DMS153 treated with DMSO at 0.1 percent for 48 hours (cell line): ENCODE measurements around the gene KRTAP13-1.
A peak's percentile ranks its signal among the peaks of the same experiment; 100 is the strongest.

ENCODE experiments used
- DNase-seq: peaks from one replicate; lab custom pipeline; 2025; ENCODE audit not compliant: unreplicated experiment; lab: John Stamatoyannopoulos, UW

Gene KRTAP13-1

GRCh38 chr21:30395731-30396130 lies at the start of gene KRTAP13-1:
KRTAP13-1 (plus strand) TSS chr21:30396031; CDS start chr21:30396087, 56 bp downstream.
- DNase-seq: no peak

GRCh38 chr21:30348506-30348905 lies 47.3 kb upstream of the KRTAP13-1 start, which contains the start of gene KRTAP23-1:
KRTAP23-1 (minus strand) TSS chr21:30348606; CDS start chr21:30348606, 0 bp downstream.
- no peak for DNase-seq

GRCh38 chr21:30349572-30349971 lies 46.3 kb upstream of the KRTAP13-1 start:
- DNase-seq: no peak

GRCh38 chr21:30351534-30351933 lies 44.3 kb upstream of the KRTAP13-1 start:
- DNase-seq: no peak

- DNase-seq: no peak
These were observed 41.4 kb upstream of the KRTAP13-1 start for GRCh38 chr21:30354308-30355005.

- no peak for DNase-seq
These were observed 39.9 kb upstream of the KRTAP13-1 start for GRCh38 chr21:30355906-30356305.

- DNase-seq: no peak
These were observed 23.6 kb upstream of the KRTAP13-1 start, which contains the start of gene KRTAP13-2 for GRCh38 chr21:30372139-30372770. KRTAP13-2 (minus strand) TSS chr21:30372271; CDS start chr21:30372213, 58 bp downstream.

GRCh38 chr21:30382201-30382600 lies 13.6 kb upstream of the KRTAP13-1 start:
- DNase-seq: no peak

- DNase-seq: no peak
These were observed 4.3 kb upstream of the KRTAP13-1 start for GRCh38 chr21:30391492-30392025.

- peak; percentile 69 for DNase-seq
These were observed 13.1 kb downstream of the KRTAP13-1 start for GRCh38 chr21:30408782-30409494.

GRCh38 chr21:30415993-30416392 lies 20.2 kb downstream of the KRTAP13-1 start:
- DNase-seq: no peak

- DNase-seq: no peak
These were observed 30.0 kb downstream of the KRTAP13-1 start, which contains the start of gene KRTAP13-3 for GRCh38 chr21:30425826-30426225. KRTAP13-3 (minus strand) TSS chr21:30425926; CDS start chr21:30425912, 14 bp downstream.

GRCh38 chr21:30426731-30427130 lies 30.9 kb downstream of the KRTAP13-1 start:
- DNase-seq: no peak

- DNase-seq: no peak
These were observed 34.4 kb downstream of the KRTAP13-1 start, which contains the start of gene KRTAP13-4 for GRCh38 chr21:30430170-30430655. KRTAP13-4 (plus strand) TSS chr21:30430220; CDS start chr21:30430276, 56 bp downstream.

- DNase-seq: peak; percentile 14
These were observed 38.3 kb downstream of the KRTAP13-1 start for GRCh38 chr21:30434033-30434631.

GRCh38 chr21:30437010-30437565 lies 41.3 kb downstream of the KRTAP13-1 start:
- DNase-seq: no peak

- no peak for DNase-seq
These were observed 44.1 kb downstream of the KRTAP13-1 start, which contains the start of gene KRTAP15-1 for GRCh38 chr21:30439975-30440374. KRTAP15-1 (plus strand) TSS chr21:30440275; CDS start chr21:30440328, 53 bp downstream.

- no peak for DNase-seq
These were observed 47.4 kb downstream of the KRTAP13-1 start for GRCh38 chr21:30443226-30443625.

- DNase-seq: no peak
These were observed 48.4 kb downstream of the KRTAP13-1 start for GRCh38 chr21:30444204-30444603.
